Sciatic nerve (tissue), 2 donors: ENCODE results near the gene ZFAND3. TPM values are rescaled to one million over a fixed set of nuclear protein-coding genes. Genes with fewer than 3 reads are reported as not detected.

Source experiments
- ATAC-seq: fragments of 200-7000 bp; cut with Tn5 transposase; one replicate; pipeline ENCODE4 v1.9.1; 2020; ENCODE audit warnings: mild to moderate bottlenecking, moderate library complexity
- DNase-seq: peaks from one replicate; pipeline ENCODE4 v3.0.0-alpha.2; 2020; ENCODE audit warnings: low spot score
- intact Hi-C: fragments of 100-400 bp; cut with DNase I; formaldehyde crosslinking; loops from one replicate; pipeline ENCODE4 v1.14.2; 2022
- total RNA-seq: library from RNA; stranded (reverse); fragmentation: NEBNext Ultra II Directional; extraction: Animal tissue kit (Norgen Biotek cat#: 25700); gene quantifications from one replicate; pipeline ENCODE4 v1.2.1, GENCODE V29; 2021
- donor health status: DM: no; HTN: no; CAD: no.
- donor health status: DM: no; HTN: no; CAD: no.

Gene ZFAND3
- total RNA-seq, 1 donor from 2014 or later = 58.9 TPM

DNA sequence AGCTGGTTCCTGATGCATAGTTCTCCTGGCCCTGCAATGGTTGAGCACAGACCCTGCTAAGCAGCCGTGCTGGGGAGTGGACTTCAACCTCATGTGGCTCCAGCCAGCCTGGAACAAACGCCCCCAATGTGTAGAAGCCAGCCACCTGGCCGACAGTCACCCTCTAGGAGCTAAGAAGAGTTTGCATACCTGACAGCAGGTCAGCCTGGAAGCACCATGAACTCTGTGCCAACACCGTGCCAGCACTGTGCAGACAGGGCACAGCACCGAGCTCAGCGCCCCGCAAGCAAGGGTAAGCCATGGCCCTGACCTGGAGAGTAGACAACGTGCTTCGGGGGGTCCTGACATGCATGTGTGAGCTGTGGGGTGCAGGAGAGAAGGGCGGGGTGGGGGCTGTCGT, 356.3 kb downstream of the ZFAND3 start:
- intact Hi-C loops = no loop called here
- DNase-seq = no peak
- ATAC-seq = no peak

GRCh38 chr6:38176797-38177751, 357.5 kb downstream of the ZFAND3 start:
- intact Hi-C loops = no loop called here
- DNase-seq (peak; percentile 52), ATAC-seq (peak; percentile 78)

- no peak for ATAC-seq
- intact Hi-C loops = no loop called here
- peak; percentile 36 for DNase-seq
Measured at GRCh38 chr6:38177882-38178583, 358.5 kb downstream of the ZFAND3 start.

DNA sequence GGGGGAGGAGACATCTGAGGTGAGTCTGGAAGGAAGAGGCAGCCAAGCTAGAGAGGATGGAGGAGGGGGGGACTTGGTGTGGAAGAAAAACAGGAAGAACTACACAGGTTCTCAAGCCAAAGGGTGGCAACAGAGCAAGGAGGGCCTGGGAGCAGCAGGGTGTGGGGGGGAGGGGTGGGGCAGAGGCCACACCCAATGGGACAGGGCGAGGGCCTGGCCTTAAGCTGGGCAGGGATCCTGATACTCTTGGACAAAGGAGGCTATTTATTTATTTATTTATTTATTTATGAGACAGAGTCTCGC, 359.0 kb downstream of the ZFAND3 start:
- ATAC-seq (no peak), DNase-seq (peak; percentile 25)
- intact Hi-C loops = no loop called here

- no peak for ATAC-seq
- DNase-seq = peak; percentile 42
- intact Hi-C loops = no loop called here
Measured at GRCh38 chr6:38179300-38179699, 359.8 kb downstream of the ZFAND3 start.

DNA sequence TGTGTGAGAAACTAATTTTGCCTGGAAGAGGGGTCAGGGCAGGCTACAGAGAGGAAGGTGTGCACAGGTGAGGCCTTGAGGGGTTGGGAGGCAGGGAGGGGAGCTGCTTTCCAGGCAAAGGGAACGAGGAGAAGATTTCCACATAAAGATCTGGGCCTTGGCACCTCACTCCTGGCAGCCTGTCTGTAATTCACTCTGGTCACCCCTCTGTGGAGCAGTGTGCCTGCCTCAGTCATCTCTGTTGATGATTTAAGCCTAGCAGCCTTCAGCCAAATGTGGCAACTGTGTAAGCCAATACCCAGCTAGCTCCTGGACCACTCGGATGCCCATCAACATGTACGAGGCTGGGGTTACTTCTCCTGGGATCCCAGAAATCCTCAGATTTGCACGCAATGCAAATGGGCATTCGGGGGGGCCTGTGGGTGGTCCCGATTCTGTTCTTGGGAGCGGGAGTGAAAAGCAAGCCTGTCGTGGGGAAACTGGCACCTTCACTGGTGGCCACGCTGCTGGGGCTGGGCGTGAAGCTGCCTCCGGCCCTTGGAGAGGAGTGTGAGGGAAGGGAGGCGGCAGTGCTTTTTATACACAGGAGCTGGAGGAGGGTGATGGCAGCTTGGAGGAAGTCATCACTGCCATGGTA, 360.4 kb downstream of the ZFAND3 start:
- intact Hi-C loops = no loop called here
- ATAC-seq (no peak), DNase-seq (peak; percentile 41)

DNA sequence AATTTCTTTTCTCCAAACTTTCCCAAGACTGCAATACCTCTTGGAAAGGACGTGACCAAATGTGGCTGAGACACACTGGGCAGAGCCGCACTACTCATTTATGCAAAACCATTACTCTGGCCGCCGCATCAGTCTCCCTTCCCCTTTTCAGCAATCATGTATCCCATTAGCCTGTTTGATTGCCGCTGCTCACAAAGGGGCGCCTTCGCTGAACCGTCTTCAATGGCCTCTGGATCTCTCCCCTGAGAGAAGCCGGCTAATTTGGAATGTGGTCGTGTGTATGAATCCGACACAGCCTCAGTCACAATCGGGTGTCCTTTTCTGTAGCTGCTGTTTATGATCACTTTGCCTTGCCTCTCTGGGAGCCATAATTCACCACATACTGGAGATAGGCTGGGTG, 361.1 kb downstream of the ZFAND3 start:
- intact Hi-C loops = no loop called here
- ATAC-seq (no peak), DNase-seq (peak; percentile 35)

- intact Hi-C loops = no loop called here
- no peak for DNase-seq
- no peak for ATAC-seq
Measured at GRCh38 chr6:38182426-38182825, 362.9 kb downstream of the ZFAND3 start.

DNA sequence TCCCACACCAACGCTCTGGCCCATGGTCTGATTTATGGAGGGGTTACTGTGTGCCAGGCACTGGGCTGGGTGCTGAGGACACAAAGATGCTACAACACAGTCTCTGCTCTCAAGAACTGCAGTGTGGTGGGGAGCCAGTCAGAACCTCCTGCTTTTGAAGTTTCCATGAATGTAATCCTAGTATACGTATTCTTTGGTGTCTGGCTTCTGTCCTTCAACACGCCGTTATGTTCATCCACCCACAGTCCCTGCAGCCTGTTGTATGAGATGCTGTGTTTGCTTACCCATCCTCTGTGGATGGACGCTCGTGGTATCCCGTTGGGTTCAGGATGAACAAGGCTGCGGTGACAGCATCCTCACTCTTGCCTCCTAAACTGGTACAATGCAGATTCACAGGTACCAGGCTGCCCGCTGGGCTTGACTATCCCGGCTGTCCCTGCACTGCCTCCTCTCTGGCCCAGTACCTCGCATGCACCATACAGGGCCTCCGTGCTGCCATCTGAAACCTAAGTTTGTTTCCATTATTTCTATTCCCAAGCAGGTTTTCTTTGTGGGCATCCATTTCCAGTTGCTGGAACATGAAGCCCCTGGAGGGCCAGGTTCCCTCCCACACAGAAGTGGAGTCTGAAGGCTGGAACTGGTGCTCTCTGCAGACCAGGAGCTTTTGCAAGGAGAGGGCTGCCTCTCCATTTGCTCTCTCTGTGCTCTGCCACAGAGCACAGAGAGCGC, 364.5 kb downstream of the ZFAND3 start:
- DNase-seq (no peak), ATAC-seq (no peak)
- intact Hi-C loops = no loop called here

DNA sequence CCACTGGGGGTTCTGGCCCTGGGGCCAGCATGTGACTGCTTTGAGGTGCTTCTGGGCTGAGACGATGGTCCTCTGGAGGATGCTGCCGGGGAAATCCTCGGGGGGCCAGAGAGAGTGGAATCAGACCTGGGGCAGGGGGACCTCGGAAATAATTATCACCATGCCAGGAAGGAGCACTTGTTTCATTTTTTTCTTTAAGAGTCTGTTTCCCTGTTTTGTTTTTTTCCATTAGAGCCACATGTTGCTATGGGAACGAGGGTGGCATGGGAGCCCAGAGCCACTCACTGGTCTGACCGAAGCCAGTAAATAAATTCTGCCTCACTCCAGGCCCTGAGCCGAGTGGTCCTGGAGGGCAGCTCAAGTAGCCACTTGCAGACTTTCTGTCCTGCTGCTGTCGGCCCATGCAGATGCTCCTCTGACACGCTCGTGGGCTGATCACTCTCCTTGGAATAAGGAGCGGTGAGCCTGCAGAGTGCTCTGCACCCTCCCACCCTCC, 365.1 kb downstream of the ZFAND3 start:
- intact Hi-C loops = no loop called here
- ATAC-seq (no peak), DNase-seq (no peak)

DNA sequence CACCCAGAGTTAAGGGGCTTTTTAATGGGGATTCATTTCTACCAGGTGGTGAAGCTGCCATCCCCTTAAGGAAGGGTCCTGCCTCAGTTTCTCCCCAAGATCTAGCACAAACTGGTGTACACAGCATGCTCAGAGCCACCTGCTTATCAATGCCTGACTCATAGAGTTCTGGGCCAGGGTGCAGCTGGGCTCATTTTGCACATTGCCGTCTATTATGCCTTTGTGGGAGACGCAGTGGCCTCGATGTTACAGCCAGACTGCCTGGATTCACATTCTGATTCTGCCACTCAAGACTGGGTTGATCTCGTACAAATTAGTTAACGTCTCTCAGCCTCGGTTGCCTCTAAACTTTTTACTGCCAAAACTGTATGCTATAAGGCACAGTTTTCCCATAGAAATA, 365.7 kb downstream of the ZFAND3 start:
- DNase-seq (no peak), ATAC-seq (no peak)
- intact Hi-C loops = no loop called here

GRCh38 chr6:38185752-38186151, 366.2 kb downstream of the ZFAND3 start:
- intact Hi-C loops = no loop called here
- DNase-seq = no peak
- ATAC-seq = no peak

GRCh38 chr6:38187325-38187724, 367.8 kb downstream of the ZFAND3 start:
- DNase-seq = no peak
- intact Hi-C loops = no loop called here
- ATAC-seq = no peak

DNA sequence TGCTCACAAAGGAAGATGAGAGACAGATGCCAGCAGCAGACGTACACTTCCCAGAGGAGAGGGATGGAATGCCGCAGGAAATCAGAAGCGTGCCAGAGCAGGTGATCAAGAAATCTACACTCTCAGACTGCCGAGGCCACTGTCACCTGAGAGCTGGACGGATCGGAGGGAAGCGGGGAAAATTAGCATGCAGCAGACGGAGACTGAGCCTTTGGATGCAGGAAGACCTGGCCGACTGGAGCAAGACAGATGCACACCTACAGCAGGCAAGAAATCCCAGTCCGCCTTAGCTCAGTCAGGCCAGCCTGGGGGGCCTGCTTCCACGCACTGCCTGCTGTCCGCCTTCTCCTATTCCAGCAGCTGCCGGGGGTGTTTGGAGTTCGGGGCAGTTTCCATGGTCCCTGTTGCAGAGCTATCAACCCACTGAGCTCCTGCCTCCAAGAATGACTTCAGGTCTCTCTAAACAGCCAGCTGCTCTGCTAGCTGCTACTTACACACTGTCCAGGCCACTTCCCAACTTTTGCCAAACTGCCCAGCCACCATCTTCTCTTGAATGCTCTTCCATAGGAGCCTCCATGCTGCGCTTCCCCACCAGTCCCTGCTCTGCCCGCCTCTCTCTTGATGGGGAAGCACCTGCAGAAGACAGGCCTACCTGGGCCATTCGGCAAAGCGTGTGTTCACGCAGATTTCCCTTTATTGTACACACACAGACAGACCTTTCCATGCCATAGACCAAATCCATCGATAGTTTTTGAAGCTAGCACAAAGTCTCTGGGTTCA, 368.5 kb downstream of the ZFAND3 start:
- intact Hi-C loops = no loop called here
- ATAC-seq (no peak), DNase-seq (no peak)

DNA sequence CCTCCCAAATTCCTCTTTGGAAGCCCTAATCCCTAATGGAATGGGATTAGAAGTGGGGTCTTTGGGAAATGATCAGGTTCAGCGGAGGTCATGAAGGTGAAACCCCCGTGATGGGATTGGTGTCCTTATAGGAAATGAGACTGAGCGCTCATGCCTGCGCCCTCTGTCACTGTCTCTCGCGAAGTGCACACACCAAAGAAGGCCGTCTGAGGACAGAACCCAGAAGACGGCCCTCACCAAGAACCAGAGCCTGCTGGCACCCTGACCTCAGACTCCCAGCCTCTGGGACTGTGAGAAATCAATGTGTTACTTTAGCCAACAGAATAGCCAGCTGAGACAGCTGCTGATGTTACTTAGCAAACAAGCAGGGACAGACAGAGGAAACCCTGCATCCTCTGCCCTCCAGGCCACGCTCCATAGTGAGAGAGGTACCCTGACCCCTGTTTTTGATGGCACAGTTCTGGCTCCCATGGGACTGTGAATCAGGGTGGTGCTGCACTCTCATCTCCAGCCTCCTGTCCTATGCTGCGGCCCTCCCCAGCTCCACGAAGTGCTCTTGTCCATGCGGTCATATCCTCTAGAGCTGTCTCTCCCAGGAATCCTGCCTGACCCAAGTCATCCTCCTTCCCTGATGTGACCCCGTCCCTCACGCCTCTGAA, 369.3 kb downstream of the ZFAND3 start:
- DNase-seq = no peak
- intact Hi-C loops = no loop called here
- ATAC-seq = no peak

DNA sequence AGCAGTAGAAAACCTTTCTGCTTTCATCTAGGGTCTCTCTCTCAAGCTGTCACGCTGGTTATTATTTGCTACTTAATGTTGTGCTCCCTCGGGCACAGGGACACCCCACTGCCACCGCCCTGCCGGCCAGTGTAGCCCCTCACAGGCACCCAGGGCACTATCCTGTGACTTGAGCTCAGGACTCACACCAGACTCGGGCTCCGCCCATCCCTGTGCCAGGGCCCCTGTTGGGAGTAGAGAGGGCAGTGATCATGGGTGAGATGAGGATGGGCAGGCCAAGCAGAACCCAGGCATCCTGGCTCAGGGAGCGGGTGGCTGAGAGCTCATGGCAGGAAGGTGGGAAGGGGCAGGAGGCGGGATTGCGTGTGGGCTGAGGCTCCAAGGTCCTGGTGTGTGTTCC, 371.9 kb downstream of the ZFAND3 start:
- intact Hi-C loops = no loop called here
- DNase-seq = no peak
- ATAC-seq = no peak

GRCh38 chr6:38192011-38192410, 372.5 kb downstream of the ZFAND3 start:
- DNase-seq = no peak
- intact Hi-C loops = no loop called here
- ATAC-seq = no peak

DNA sequence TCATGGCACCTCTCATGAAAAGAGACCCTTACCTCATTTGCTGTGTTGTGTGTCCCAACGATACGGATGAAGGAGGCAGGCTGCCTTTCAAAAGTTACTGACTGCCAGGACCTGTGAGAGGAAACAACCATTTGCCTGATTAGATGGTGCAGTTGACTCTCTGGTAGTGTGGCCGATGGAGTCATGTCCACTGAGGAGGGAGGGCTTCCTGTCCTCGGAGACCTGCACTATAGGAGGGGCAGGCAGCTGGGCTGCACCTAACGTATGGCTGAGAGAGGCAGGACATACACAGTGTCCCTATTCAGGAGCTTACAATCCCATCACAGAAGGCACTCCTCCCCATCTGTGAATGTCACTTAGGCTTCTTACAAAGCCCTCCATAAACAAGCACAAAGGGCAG, 373.0 kb downstream of the ZFAND3 start:
- intact Hi-C loops = no loop called here
- ATAC-seq (no peak), DNase-seq (no peak)
